SKM-1 treated with dmso at 0.1 percent for 144 hours (cell line): ENCODE measurements around the gene CABCOCO1.

Experiments used
- DNase-seq: peaks from one replicate; lab custom pipeline; 2025; ENCODE audit not compliant: unreplicated experiment; lab: John Stamatoyannopoulos, UW

CABCOCO1 gene

GRCh38 chr10:61662794-61663259 lies at the start of gene CABCOCO1:
CABCOCO1 (plus strand) TSS chr10:61662929; CDS start chr10:61662973, 44 bp downstream.
- DNase-seq = no peak

- DNase-seq = no peak
These were observed 49.1 kb upstream of the CABCOCO1 start for GRCh38 chr10:61613665-61614064.

GRCh38 chr10:61616611-61617010 lies 46.1 kb upstream of the CABCOCO1 start:
- DNase-seq = no peak

- DNase-seq = no peak
These were observed 45.5 kb upstream of the CABCOCO1 start for GRCh38 chr10:61617180-61617579.

- no peak for DNase-seq
These were observed 45.1 kb upstream of the CABCOCO1 start for GRCh38 chr10:61617586-61617985.

- no peak for DNase-seq
These were observed 44.3 kb upstream of the CABCOCO1 start for GRCh38 chr10:61618388-61618961.

GRCh38 chr10:61620506-61620905 lies 42.2 kb upstream of the CABCOCO1 start:
- DNase-seq = no peak

- no peak for DNase-seq
These were observed 41.1 kb upstream of the CABCOCO1 start for GRCh38 chr10:61621605-61622051.

- no peak for DNase-seq
These were observed 39.6 kb upstream of the CABCOCO1 start for GRCh38 chr10:61623161-61623560.

- no peak for DNase-seq
These were observed 36.5 kb upstream of the CABCOCO1 start for GRCh38 chr10:61626209-61626608.

GRCh38 chr10:61627266-61627665 lies 35.5 kb upstream of the CABCOCO1 start:
- no peak for DNase-seq

- no peak for DNase-seq
These were observed 34.4 kb upstream of the CABCOCO1 start for GRCh38 chr10:61628151-61628874.

- DNase-seq = no peak
These were observed 33.7 kb upstream of the CABCOCO1 start for GRCh38 chr10:61628875-61629513.

GRCh38 chr10:61629576-61629975 lies 33.2 kb upstream of the CABCOCO1 start:
- DNase-seq = no peak

GRCh38 chr10:61632057-61632670 lies 30.6 kb upstream of the CABCOCO1 start:
- DNase-seq = no peak

GRCh38 chr10:61633665-61634064 lies 29.1 kb upstream of the CABCOCO1 start:
- no peak for DNase-seq

GRCh38 chr10:61634746-61635145 lies 28.0 kb upstream of the CABCOCO1 start:
- DNase-seq = no peak

- DNase-seq = no peak
These were observed 27.3 kb upstream of the CABCOCO1 start for GRCh38 chr10:61635471-61635870.

GRCh38 chr10:61635932-61636331 lies 26.8 kb upstream of the CABCOCO1 start:
- no peak for DNase-seq

GRCh38 chr10:61639952-61640351 lies 22.8 kb upstream of the CABCOCO1 start:
- no peak for DNase-seq

GRCh38 chr10:61640856-61641255 lies 21.9 kb upstream of the CABCOCO1 start:
- DNase-seq = no peak

GRCh38 chr10:61642150-61642571 lies 20.6 kb upstream of the CABCOCO1 start:
- DNase-seq = no peak
